Thoracic aorta endothelial cell (primary cell): ENCODE measurements around the gene CHTOP. TPM values are rescaled to one million over a fixed set of nuclear protein-coding genes. Genes with fewer than 3 reads are reported as not detected.

Experiments used
- small RNA-seq: library from RNA; depleted of rRNA; stranded (forward); fragments of <200 nt; gene quantifications from one replicate; pipeline ENCODE3, GENCODE V24; 2012
- total RNA-seq: library from RNA; depleted of rRNA; stranded (reverse); fragments of >200 nt; gene quantifications from 2 replicates; pipeline ENCODE4 v1.2.3, GENCODE V29; 2012

The CHTOP gene
- 44.3 and 46.4 TPM in 2 replicates for total RNA-seq

GRCh38 chr1:153633754-153634665, at the start of gene CHTOP:
Gene CHTOP, plus strand, starts transcription at chr1:153634066. Its CDS starts 2,523 bp downstream, at chr1:153636589.

GRCh38 chr1:153612755-153613331, 21.0 kb upstream of the CHTOP start, which contains the start of gene S100A16:
Gene S100A16, minus strand, starts transcription at chr1:153613137. Its CDS starts 4,986 bp downstream, at chr1:153608151.

GRCh38 chr1:153616144-153616916, 17.5 kb upstream of the CHTOP start, which contains the start of gene S100A14:
Gene S100A14, minus strand, starts transcription at chr1:153616325. Its CDS starts 467 bp downstream, at chr1:153615858.

GRCh38 chr1:153626904-153627714, 6.8 kb upstream of the CHTOP start, which contains the start of gene S100A13:
Gene S100A13, minus strand, starts transcription at chr1:153627505. Its CDS starts 1,033 bp downstream, at chr1:153626472.

GRCh38 chr1:153627715-153628626, 5.9 kb upstream of the CHTOP start, which contains the start of gene S100A1:
Gene S100A1, plus strand, starts transcription at chr1:153628434. Its CDS starts 2,088 bp downstream, at chr1:153630522.

GRCh38 chr1:153658400-153659174, 24.7 kb downstream of the CHTOP start, which contains the start of gene SNAPIN:
Gene SNAPIN, plus strand, starts transcription at chr1:153658703. Its CDS starts 41 bp downstream, at chr1:153658744.

GRCh38 chr1:153670859-153671627, 37.2 kb downstream of the CHTOP start, which contains the start of gene ILF2:
Gene ILF2, minus strand, starts transcription at chr1:153670993. Its CDS starts 71 bp downstream, at chr1:153670922.

GRCh38 chr1:153678519-153679336, 44.9 kb downstream of the CHTOP start, which contains the start of gene NPR1:
Gene NPR1, plus strand, starts transcription at chr1:153678688. Its CDS starts 421 bp downstream, at chr1:153679109.

Small RNA genes within 50 kb of the gene (small RNA-seq; reads per million reads assigned to genes)
- not detected for gene MIR8083

Other genes starting within 250 kb of the CHTOP start
- not detected in 2 replicates for gene S100A8, start 243.0 kb upstream of the CHTOP start, total RNA-seq
- not detected in 2 replicates for gene S100A7A, start 217.5 kb upstream of the CHTOP start, total RNA-seq
- not detected in 2 replicates for gene S100A7, start 173.4 kb upstream of the CHTOP start, total RNA-seq
- gene S100A6, start 98.1 kb upstream of the CHTOP start, total RNA-seq = 557 and 593 TPM in 2 replicates
- gene S100A5, start 93.1 kb upstream of the CHTOP start, total RNA-seq = not detected in 2 replicates
- gene S100A4, start 88.3 kb upstream of the CHTOP start, total RNA-seq = 1.2 and 2.1 TPM in 2 replicates
- gene S100A3, start 84.8 kb upstream of the CHTOP start, total RNA-seq = 0.53 and 0.79 TPM in 2 replicates
- gene S100A2, start 68.2 kb upstream of the CHTOP start, total RNA-seq = 2.4 and 3.1 TPM in 2 replicates
- gene S100A16, start 20.9 kb upstream of the CHTOP start, total RNA-seq = 530 TPM in 2 replicates
- not detected in 2 replicates for gene S100A14, start 17.7 kb upstream of the CHTOP start, total RNA-seq
- 96.9 and 122 TPM in 2 replicates for gene S100A13, start 6.6 kb upstream of the CHTOP start, total RNA-seq
- gene S100A1, start 5.6 kb upstream of the CHTOP start, total RNA-seq = not detected in 2 replicates
- gene SNAPIN, start 24.6 kb downstream of the CHTOP start, total RNA-seq = 42.9 and 46.0 TPM in 2 replicates
- 321 and 376 TPM in 2 replicates for gene ILF2, start 36.9 kb downstream of the CHTOP start, total RNA-seq
- gene NPR1, start 44.6 kb downstream of the CHTOP start, total RNA-seq = 3.7 and 7.8 TPM in 2 replicates
- gene INTS3, start 94.0 kb downstream of the CHTOP start, total RNA-seq = 49.9 and 55.4 TPM in 2 replicates
- gene SLC27A3, start 141.3 kb downstream of the CHTOP start, total RNA-seq = 14.9 and 19.1 TPM in 2 replicates